H1 (cell line): ENCODE measurements around the gene INPP5B. TPM values are rescaled to one million over a fixed set of nuclear protein-coding genes. Genes with fewer than 3 reads are reported as not detected.
A peak's percentile ranks its signal among the peaks of the same experiment; 100 is the strongest.

Experiments
- CTCF ChIA-PET: fragments of 300-600 bp; sonication (Branson Sonifier 250); formaldehyde crosslinking; loops from one replicate; lab custom pipeline; 2021; ENCODE audit not compliant: partially characterized antibody; lab: Charles Lee
- POLR2A ChIA-PET: fragments of 300-600 bp; sonication (Branson Sonifier 250); formaldehyde crosslinking; loops from one replicate; lab custom pipeline; 2021; ENCODE audit warnings: inconsistent platforms; ENCODE audit not compliant: partially characterized antibody; lab: Charles Lee
- DNase-seq, 2 experiments: peaks; one replicate each; pipeline versions ENCODE4 v3.0.0 to v3.0.0-alpha.2; 2010 to 2022; ENCODE audit warnings: low spot score in 2 of 2, low read depth in 1 of 2, mixed read lengths in 1 of 2
- FAIRE-seq: peaks from 2 replicates; lab custom pipeline; 2011; peaks lifted over from hg19 to GRCh38; lab: Jason Lieb, UNC
- H2AFZ ChIP-seq: 2 replicates; pipeline ENCODE4 v1.8.1; 2012; ENCODE audit warnings: low read length, inconsistent platforms
- H2AK5ac ChIP-seq: 2 replicates; pipeline ENCODE4 v1.6.1; 2013; ENCODE audit warnings: low read depth, low read length
- H2BK120ac ChIP-seq: replicated peaks from 2 replicates; pipeline ENCODE3; 2013; ENCODE audit warnings: low read depth, low read length, inconsistent platforms
- H2BK12ac ChIP-seq: 2 replicates; pipeline ENCODE4 v1.6.1; 2013; ENCODE audit warnings: low read depth, low read length
- H2BK15ac ChIP-seq: 2 replicates; pipeline ENCODE4 v1.6.1; 2013; ENCODE audit warnings: low read length
- H2BK20ac ChIP-seq: 2 replicates; pipeline ENCODE4 v1.6.1; 2013; ENCODE audit warnings: low read length
- H2BK5ac ChIP-seq: 2 replicates; pipeline ENCODE4 v1.6.1; 2013; ENCODE audit warnings: low read depth, low read length
- H3K14ac ChIP-seq: 2 replicates; pipeline ENCODE4 v1.6.1; 2013; ENCODE audit warnings: inconsistent platforms; ENCODE audit not compliant: insufficient read length
- H3K18ac ChIP-seq: 2 replicates; pipeline ENCODE4 v1.6.1; 2013; ENCODE audit warnings: low read length; ENCODE audit errors: extremely low read depth
- H3K23ac ChIP-seq: 2 replicates; pipeline ENCODE4 v1.6.1; 2013; ENCODE audit warnings: inconsistent platforms; ENCODE audit not compliant: insufficient read length
- H3K23me2 ChIP-seq: 2 replicates; pipeline ENCODE4 v1.6.1; 2013; ENCODE audit warnings: low read depth, low read length
- H3K27ac ChIP-seq: 2 replicates; pipeline ENCODE4 v1.6.1; 2011; ENCODE audit warnings: low read depth, low read length, inconsistent platforms
- H3K27me3 ChIP-seq, 4 experiments: replicated peaks in 1 of 4; 1 replicate in 1 of 4; 2 replicates in 3 of 4; pipeline versions ENCODE4 v1.6.1 to v1.8.1; 2011 to 2013; ENCODE audit warnings: low read length in 3 of 4, mild to moderate bottlenecking in 3 of 4, inconsistent platforms in 2 of 4, mixed read lengths in 2 of 4, moderate library complexity in 1 of 4; ENCODE audit not compliant: control insufficient read depth in 3 of 4, insufficient read depth in 3 of 4; ENCODE audit errors: extremely low read depth in 1 of 4
- H3K36me3 ChIP-seq, 4 experiments: 2 replicates each; pipeline versions ENCODE4 v1.6.1 to v1.8.1; 2011 to 2013; ENCODE audit warnings: mild to moderate bottlenecking in 4 of 4, low read length in 3 of 4, moderate library complexity in 2 of 4, control low read depth in 1 of 4, inconsistent platforms in 1 of 4; ENCODE audit not compliant: insufficient read depth in 4 of 4, control insufficient read depth in 2 of 4
- H3K4ac ChIP-seq: replicated peaks from 2 replicates; pipeline ENCODE3; 2013; ENCODE audit warnings: low read length, low read depth, mixed read lengths, inconsistent platforms; ENCODE audit not compliant: insufficient read length
- H3K4me1 ChIP-seq, 4 experiments: replicated peaks in 1 of 4; 1 replicate in 1 of 4; 2 replicates in 3 of 4; pipeline versions ENCODE4 v1.6.1 to v1.8.1; 2011 to 2013; ENCODE audit warnings: low read length in 3 of 4, inconsistent platforms in 2 of 4, mixed read lengths in 1 of 4; ENCODE audit not compliant: insufficient read depth in 4 of 4, control insufficient read depth in 3 of 4
- H3K4me2 ChIP-seq, 2 experiments: 2 replicates each; pipeline versions ENCODE4 v1.6.1 to v1.8.1; 2011 to 2013; ENCODE audit warnings: low read depth in 2 of 2, low read length in 2 of 2, control low read depth in 1 of 2, inconsistent platforms in 1 of 2, mild to moderate bottlenecking in 1 of 2; ENCODE audit not compliant: insufficient read depth in 1 of 2
- H3K4me3 ChIP-seq, 4 experiments: fragments of 200-600, 300-600 bp in 1 of 4; sonication (generic), shearing (Covaris generic), sonication (Bioruptor Twin) in 1 of 4; 2 replicates each; pipeline versions ENCODE4 v1.5.1 to v1.8.1; 2011 to 2016; ENCODE audit warnings: low read length in 4 of 4, low read depth in 3 of 4, control low read depth in 2 of 4, inconsistent platforms in 2 of 4, mild to moderate bottlenecking in 2 of 4, mixed read lengths in 1 of 4, moderate library complexity in 1 of 4; ENCODE audit not compliant: insufficient read depth in 2 of 4; ENCODE audit errors: extremely low read depth in 1 of 4
- H3K56ac ChIP-seq: replicated peaks from 2 replicates; pipeline ENCODE3; 2013; ENCODE audit warnings: low read depth, mild to moderate bottlenecking, mixed read lengths, low read length, inconsistent platforms; ENCODE audit not compliant: insufficient read length
- H3K79me1 ChIP-seq: 2 replicates; pipeline ENCODE4 v1.6.1; 2013; ENCODE audit warnings: low read depth, low read length, control low read depth
- H3K79me2 ChIP-seq, 2 experiments: 2 replicates each; pipeline versions ENCODE4 v1.6.1 to v1.8.1; 2012 to 2013; ENCODE audit warnings: low read length in 2 of 2, mild to moderate bottlenecking in 2 of 2, inconsistent platforms in 1 of 2; ENCODE audit not compliant: insufficient read depth in 2 of 2, control insufficient read depth in 1 of 2
- H3K9ac ChIP-seq, 4 experiments: replicated peaks in 1 of 4; 1 replicate in 1 of 4; 2 replicates in 3 of 4; pipeline versions ENCODE4 v1.6.1 to v1.8.1; 2011 to 2013; ENCODE audit warnings: low read depth in 3 of 4, low read length in 3 of 4, control low read depth in 2 of 4, mild to moderate bottlenecking in 2 of 4, moderate library complexity in 2 of 4, inconsistent platforms in 1 of 4; ENCODE audit errors: extremely low read depth in 1 of 4
- H3K9me3 ChIP-seq, 2 experiments: 2 replicates each; pipeline versions ENCODE4 v1.6.1 to v1.8.1; 2012 to 2013; ENCODE audit warnings: mild to moderate bottlenecking in 2 of 2, moderate library complexity in 2 of 2, control low read depth in 1 of 2, inconsistent platforms in 1 of 2, low read depth in 1 of 2, low read length in 1 of 2, mixed read lengths in 1 of 2; ENCODE audit not compliant: insufficient read depth in 2 of 2
- H4K20me1 ChIP-seq, 2 experiments: replicated peaks in 1 of 2; 2 replicates each; pipeline versions ENCODE3 to v1.8.1; 2011 to 2013; ENCODE audit warnings: inconsistent platforms in 2 of 2, low read length in 2 of 2, mild to moderate bottlenecking in 1 of 2; ENCODE audit not compliant: insufficient read depth in 2 of 2, control insufficient read depth in 1 of 2
- H4K5ac ChIP-seq: 2 replicates; pipeline ENCODE4 v1.6.1; 2013; ENCODE audit warnings: low read length, low read depth, mixed read lengths, inconsistent platforms; ENCODE audit not compliant: insufficient read length
- H4K8ac ChIP-seq: 2 replicates; pipeline ENCODE4 v1.8.0; 2013; ENCODE audit warnings: mild to moderate bottlenecking, moderate library complexity, low read length, inconsistent platforms; ENCODE audit not compliant: insufficient read depth; ENCODE audit errors: extremely low read depth
- H4K91ac ChIP-seq: replicated peaks from 2 replicates; pipeline ENCODE3; 2013; ENCODE audit warnings: low read length, mixed read lengths, inconsistent platforms; ENCODE audit not compliant: insufficient read length
- ASH2L ChIP-seq: fragments of 200-600, 300-600 bp; sonication (generic); IDR thresholded peaks from one replicate; pipeline ENCODE4 v1.7.1; 2017; ENCODE audit warnings: low read length
- CEBPB ChIP-seq: IDR thresholded peaks from 2 replicates; pipeline ENCODE4 v1.6.1; 2012; ENCODE audit warnings: low read depth, low read length
- CREB1 ChIP-seq: IDR thresholded peaks from 2 replicates; pipeline ENCODE4 v1.6.1; 2012; ENCODE audit warnings: inconsistent platforms
- HDAC2 ChIP-seq, 2 experiments: fragments of 300-600 bp in 1 of 2; sonication (generic) in 1 of 2; IDR thresholded peaks; 2 replicates each; pipeline ENCODE4 v1.6.1; 2011 to 2012; ENCODE audit warnings: low read depth in 2 of 2, low read length in 2 of 2, mild to moderate bottlenecking in 2 of 2, moderate library complexity in 2 of 2, borderline replicate concordance in 1 of 2, inconsistent platforms in 1 of 2
- KDM5A ChIP-seq: fragments of 200-600 bp; IDR thresholded peaks from 2 replicates; pipeline ENCODE4 v1.7.1; 2012; ENCODE audit warnings: mild to moderate bottlenecking, low read length, inconsistent platforms, mixed read lengths
- RFX5 ChIP-seq: IDR thresholded peaks from 2 replicates; pipeline ENCODE4 v1.6.1; 2011; ENCODE audit warnings: low read depth, low read length, improper control_type of control experiment, borderline replicate concordance
- SAP30 ChIP-seq: fragments of 300-600 bp; sonication (generic); IDR thresholded peaks from 2 replicates; pipeline ENCODE4 v1.7.1; 2012; ENCODE audit warnings: low read length, moderate library complexity, mild to moderate bottlenecking, inconsistent platforms; ENCODE audit not compliant: insufficient read depth, insufficient replicate concordance
- SIN3A ChIP-seq, 2 experiments: IDR thresholded peaks in 1 of 2; conservative IDR thresholded peaks in 1 of 2; 2 replicates each; pipeline ENCODE4 v1.6.1; 2011 to 2012; ENCODE audit warnings: low read length in 2 of 2, improper control_type of control experiment in 1 of 2, low read depth in 1 of 2, mild to moderate bottlenecking in 1 of 2
- TEAD4 ChIP-seq: IDR thresholded peaks from 2 replicates; pipeline ENCODE4 v1.6.1; 2012; ENCODE audit warnings: low read depth, low read length, inconsistent platforms, mixed read lengths
- WGBS, 2 experiments: shearing (Covaris generic) in 1 of 2; methylation state at CpG; one replicate each; pipeline versions ENCODE4 v1.1.6 to v1.1.7; 2013 to 2015; ENCODE audit warnings: low lambda C conversion rate in 2 of 2, mixed read lengths in 2 of 2, inconsistent platforms in 1 of 2, low coverage in 1 of 2, missing lambda C conversion rate in 1 of 2; ENCODE audit not compliant: insufficient replicate concordance in 2 of 2, insufficient coverage in 1 of 2, insufficient read length in 1 of 2; ENCODE audit errors: extremely low coverage in 1 of 2, missing lambda C conversion rate in 1 of 2; 5-methylcytosine and 5-hydroxymethylcytosine counted together
- polyA plus RNA-seq, 7 experiments: library from polyadenylated mRNA; depleted of rRNA in 3 of 7; stranded (reverse) in 5 of 7; unstranded in 2 of 7; fragments of >200 nt in 5 of 7; fragments of 200-250 nt in 2 of 7; gene quantifications; 1 replicate in 5 of 7; 2 replicates in 1 of 7; 4 replicates in 1 of 7; pipeline versions ENCODE4 v1.2.1 to v1.2.3, GENCODE V29; 2011 to 2013; ENCODE audit warnings: missing spikeins in 2 of 7, mixed read lengths in 2 of 7
- total RNA-seq: library from RNA; stranded (reverse); fragmentation: NEBNext Ultra II Directional; extraction: Animal tissue kit (Norgen Biotek cat#: 25700); gene quantifications from 2 replicates; pipeline ENCODE4 v1.2.1, GENCODE V29; 2021

INPP5B gene
- total and polyA plus RNA-seq, 2 of the 8 experiments (the other 6 are each of a cell fraction or from before 2014, with no cell fraction given) = 14.0 to 23.7 TPM

GRCh38 chr1:37858931-37859506, 87.8 kb downstream of the INPP5B start:
- Histone ChIP-seq H3K27ac (peak overlapping the region; percentile 87), H3K4me1 (no peaks in the 10 kb centered on the region), H3K79me2 (peaks cover 0 to 15% of the 10 kb centered on the region in 2 experiments; a peak in 3 of 4 replicates), H3K56ac (no peak overlapping the region), H3K18ac (no peak overlapping the region), H2BK20ac (no peak overlapping the region), H4K20me1 (peaks cover 0 to 3% of the 10 kb centered on the region in 2 experiments), H3K79me1 (0 out of 2 replicates have a peak, but pooled peaks cover 2% of the 10 kb centered on the region), H3K14ac (no peak overlapping the region), H2BK12ac (no peak overlapping the region), H4K8ac (peak overlapping the region; percentile 62), H3K36me3 (peaks cover 5 to 9% (median 7%) of the 10 kb centered on the region in 4 experiments; a peak in 6 of 8 replicates), H4K91ac (no peak overlapping the region), H3K4me2 (peak overlapping the region; percentile 22 to 85), H3K9ac (peak overlapping the region; percentile 50 to 83 (median 72)), H2BK15ac (no peak overlapping the region), H2AFZ (peak overlapping the region; percentile 95), H3K4ac (no peak overlapping the region), H2BK120ac (no peak overlapping the region), H3K23ac (no peak overlapping the region), H2BK5ac (0 out of 2 replicates have a peak overlapping the region, but pooled peaks have one; percentile 60), H3K27me3 (no peaks in the 10 kb centered on the region), H3K9me3 (no peaks in the 10 kb centered on the region), H2AK5ac (no peak overlapping the region), H3K23me2 (no peaks in the 10 kb centered on the region; the same call in 1 of the 2 replicates), H4K5ac (peak overlapping the region; percentile 77), H3K4me3 (peak overlapping the region; percentile 83 to 100 (median 94))
- peak; percentile 65 to 87; a peak in 2 of 4 replicates for TF ChIP-seq SIN3A (conservative IDR thresholded peaks at IDR 0.05 in 1 of 2, IDR thresholded peaks at IDR 0.05 in 1 of 2; ENCODE audit: low read depth in 1 of 2, low read length in 2 of 2)
- no peak for TF ChIP-seq KDM5A
- no peak for TF ChIP-seq RFX5
- peak; percentile 57; the same call in 1 of the 2 replicates for TF ChIP-seq CEBPB
- TF ChIP-seq CREB1 = no peak
- peak; percentile 35 for TF ChIP-seq ASH2L
- TF ChIP-seq TEAD4 = no peak
- peak in 1 of 2 experiments; percentile 1; a peak in 1 of 4 replicates for TF ChIP-seq HDAC2 (IDR thresholded peaks at IDR 0.05; ENCODE audit: borderline replicate concordance in 1 of 2, low read depth in 2 of 2, low read length in 2 of 2)
- TF ChIP-seq SAP30 = peak; percentile 65
- DNase-seq (no peak), FAIRE-seq (no peak)
- CTCF ChIA-PET = interaction anchor here (0.6 to 3.9 kb wide), 17 partner anchors 9 to 276 kb away, joined by 3 to 22 read pairs (median 5); partner anchors contain the start of gene INPP5B
- POLR2A ChIA-PET = interaction anchor here (0.6 to 2.3 kb wide), 22 partner anchors 9 to 164 kb away, joined by 3 to 23 read pairs (median 3); partner anchors contain the start of genes C1orf122, SF3A3, UTP11 and YRDC
- WGBS, 2 experiments = 8% methylated on average over 21 of the region's 21 CpGs; no CpG with 5 or more reads in 1 of the 2 experiments
